Fibroblast of lung (primary cell): Measurements from ENCODE around the gene HPRT1. TPM values are rescaled to one million over a fixed set of nuclear protein-coding genes. Genes with fewer than 3 reads are reported as not detected.

Source experiments
- DNase-seq, 2 donors: peaks; one replicate each; pipeline versions ENCODE4 v3.0.0 to v3.0.0-alpha.2; 2010; ENCODE audit warnings: low read depth in 2 of 2
- H2AFZ ChIP-seq: 2 replicates; pipeline ENCODE4 v1.5.1; 2012; ENCODE audit warnings: low read length, control low read depth, inconsistent platforms
- H3K27ac ChIP-seq: 2 replicates; pipeline ENCODE4 v1.5.1; 2011; ENCODE audit warnings: low read length, control low read depth; ENCODE audit not compliant: insufficient read depth
- H3K27me3 ChIP-seq: 2 replicates; pipeline ENCODE4 v1.5.1; 2011; ENCODE audit warnings: mild to moderate bottlenecking, low read length; ENCODE audit not compliant: control insufficient read depth, insufficient read depth
- H3K36me3 ChIP-seq: 2 replicates; pipeline ENCODE4 v1.5.1; 2011; ENCODE audit warnings: low read length; ENCODE audit not compliant: control insufficient read depth, insufficient read depth
- H3K4me1 ChIP-seq: 2 replicates; pipeline ENCODE4 v1.5.1; 2011; ENCODE audit warnings: low read length; ENCODE audit not compliant: control insufficient read depth, insufficient read depth; ENCODE audit errors: extremely low read depth
- H3K4me2 ChIP-seq: 2 replicates; pipeline ENCODE4 v1.5.1; 2011; ENCODE audit warnings: low read length, control low read depth; ENCODE audit not compliant: insufficient read depth; ENCODE audit errors: extremely low read depth
- H3K4me3 ChIP-seq, 4 experiments: fragments of 200-600 bp in 1 of 4; sonication (generic) in 1 of 4; replicated peaks in 1 of 4; 2 replicates each; pipeline ENCODE4 v1.5.1; 2011 to 2016; ENCODE audit warnings: low read length in 4 of 4, low read depth in 3 of 4, mild to moderate bottlenecking in 3 of 4, control low read depth in 2 of 4, inconsistent platforms in 1 of 4, mixed read lengths in 1 of 4; ENCODE audit not compliant: insufficient read depth in 1 of 4; ENCODE audit errors: control extremely low read depth in 1 of 4
- H3K79me2 ChIP-seq: 2 replicates; pipeline ENCODE4 v1.5.1; 2012; ENCODE audit warnings: mild to moderate bottlenecking, low read length, inconsistent platforms; ENCODE audit not compliant: control insufficient read depth, insufficient read depth
- H3K9ac ChIP-seq: 2 replicates; pipeline ENCODE4 v1.5.1; 2011; ENCODE audit warnings: mild to moderate bottlenecking, low read length, control low read depth; ENCODE audit not compliant: insufficient read depth
- H3K9me3 ChIP-seq: 2 replicates; pipeline ENCODE4 v1.5.1; 2012; ENCODE audit warnings: low read depth, low read length; ENCODE audit not compliant: control insufficient read depth, insufficient read depth
- H4K20me1 ChIP-seq: 2 replicates; pipeline ENCODE4 v1.5.1; 2011; ENCODE audit warnings: low read length; ENCODE audit not compliant: control insufficient read depth, insufficient read depth; ENCODE audit errors: extremely low read depth
- CTCF ChIP-seq, 2 donors: IDR thresholded peaks in 1 of 2; conservative IDR thresholded peaks in 1 of 2; 1 replicate in 1 of 2; 2 replicates in 1 of 2; pipeline ENCODE4 v1.5.1; 2011 to 2012; ENCODE audit warnings: low read length in 2 of 2, control low read depth in 1 of 2, inconsistent platforms in 1 of 2, low read depth in 1 of 2, mild to moderate bottlenecking in 1 of 2
- EZH2 ChIP-seq: IDR thresholded peaks from 2 replicates; pipeline ENCODE4 v1.5.1; 2012; ENCODE audit warnings: low read length, control low read depth, mild to moderate bottlenecking; ENCODE audit errors: missing control alignments
- polyA plus RNA-seq, 2 donors: library from polyadenylated mRNA; depleted of rRNA in 1 of 2; stranded (reverse) in 1 of 2; unstranded in 1 of 2; fragments of >200 nt; gene quantifications; 2 replicates each; pipeline ENCODE4 v1.2.1, GENCODE V29; 2011 to 2012; ENCODE audit warnings: missing spikeins in 1 of 2
- total RNA-seq: library from RNA; depleted of rRNA; stranded (reverse); fragments of >200 nt; gene quantifications from 2 replicates; pipeline ENCODE4 v1.2.1, GENCODE V29; 2014

Gene HPRT1
- total and polyA plus RNA-seq, 2 donors (not counting 1 experiment from before 2014, with no cell fraction given): 23.0 to 51.8 TPM

- Histone ChIP-seq H3K27me3 (no peaks in the 10 kb centered on the region), H3K4me1 (no peaks in the 10 kb centered on the region), H3K27ac (no peak overlapping the region), H2AFZ (no peak overlapping the region), H3K4me2 (no peak overlapping the region), H3K36me3 (no peaks in the 10 kb centered on the region), H3K9ac (no peak overlapping the region), H3K9me3 (no peaks in the 10 kb centered on the region), H3K79me2 (peaks cover 3% of the 10 kb centered on the region), H3K4me3 (no peak overlapping the region), H4K20me1 (no peaks in the 10 kb centered on the region)
- no peak for DNase-seq
- no peak for TF ChIP-seq CTCF (conservative IDR thresholded peaks at IDR 0.05 in 1 of 2, IDR thresholded peaks at IDR 0.05 in 1 of 2; ENCODE audit: low read depth in 1 of 2, low read length in 2 of 2)
- no peak for TF ChIP-seq EZH2
Measured at GRCh38 chrX:134470013-134470412, 10.0 kb downstream of the HPRT1 start.

GRCh38 chrX:134472041-134472440 lies 12.1 kb downstream of the HPRT1 start:
- Histone ChIP-seq H3K27me3 (no peaks in the 10 kb centered on the region), H3K79me2 (peaks cover 3% of the 10 kb centered on the region), H3K9ac (no peak overlapping the region), H3K36me3 (no peaks in the 10 kb centered on the region), H3K4me1 (no peaks in the 10 kb centered on the region), H3K4me2 (no peak overlapping the region), H2AFZ (no peak overlapping the region), H4K20me1 (no peaks in the 10 kb centered on the region), H3K9me3 (no peaks in the 10 kb centered on the region), H3K27ac (no peak overlapping the region), H3K4me3 (no peak overlapping the region)
- DNase-seq: no peak
- TF ChIP-seq CTCF (conservative IDR thresholded peaks at IDR 0.05 in 1 of 2, IDR thresholded peaks at IDR 0.05 in 1 of 2; ENCODE audit: low read depth in 1 of 2, low read length in 2 of 2) (no peak), EZH2 (no peak)

- Histone ChIP-seq H3K4me3 (no peak overlapping the region), H3K9me3 (no peaks in the 10 kb centered on the region), H3K4me2 (no peak overlapping the region), H4K20me1 (no peaks in the 10 kb centered on the region), H3K4me1 (no peaks in the 10 kb centered on the region), H3K27me3 (no peaks in the 10 kb centered on the region), H3K79me2 (no peaks in the 10 kb centered on the region), H3K36me3 (no peaks in the 10 kb centered on the region), H3K9ac (no peak overlapping the region), H2AFZ (no peak overlapping the region), H3K27ac (no peak overlapping the region)
- DNase-seq: no peak
- TF ChIP-seq EZH2 (no peak), CTCF (conservative IDR thresholded peaks at IDR 0.05 in 1 of 2, IDR thresholded peaks at IDR 0.05 in 1 of 2; ENCODE audit: low read depth in 1 of 2, low read length in 2 of 2) (no peak)
Measured at GRCh38 chrX:134476284-134476683, 16.3 kb downstream of the HPRT1 start.
